HepG2 (cell line): ENCODE data around the gene GORASP2. TPM values are rescaled to one million over a fixed set of nuclear protein-coding genes. Genes with fewer than 3 reads are reported as not detected.

Experiments
- ELF3 ChIP-seq: IDR thresholded peaks from 2 replicates; pipeline ENCODE4 v1.6.1; 2016; ENCODE audit warnings: missing genetic modification reagents, missing compliant biosample characterization
- EP300 ChIP-seq, 3 experiments: sonication (generic) in 1 of 3; formaldehyde crosslinking in 1 of 3; IDR thresholded peaks; 2 replicates each; pipeline versions ENCODE4 v1.5.1 to v1.6.1; 2011 to 2020; ENCODE audit warnings: low read depth in 2 of 3, low read length in 2 of 3, borderline replicate concordance in 1 of 3, improper control_type of control experiment in 1 of 3, mild to moderate bottlenecking in 1 of 3, missing genetic modification reagents in 1 of 3, moderate library complexity in 1 of 3
- IRX3 ChIP-seq: sonication (generic); formaldehyde crosslinking; IDR thresholded peaks from 2 replicates; pipeline ENCODE4 v1.8.1; 2023; ENCODE audit warnings: mild to moderate bottlenecking, low read depth, missing genetic modification reagents, borderline replicate concordance
- PRMT3 ChIP-seq: sonication (generic); formaldehyde crosslinking; IDR thresholded peaks from 2 replicates; pipeline ENCODE4 v1.8.1; 2022; ENCODE audit warnings: low read depth, mild to moderate bottlenecking, moderate library complexity, missing genetic modification reagents, borderline replicate concordance
- RARA ChIP-seq: IDR thresholded peaks from 2 replicates; pipeline ENCODE4 v1.6.1; 2016; ENCODE audit warnings: missing genetic modification reagents, missing compliant biosample characterization
- REXO4 ChIP-seq: sonication (generic); formaldehyde crosslinking; IDR thresholded peaks from 2 replicates; pipeline ENCODE4 v1.8.0; 2022; ENCODE audit warnings: missing genetic modification reagents, mild to moderate bottlenecking, borderline replicate concordance
- SIN3A ChIP-seq: IDR thresholded peaks from 2 replicates; pipeline ENCODE4 v1.6.1; 2011; ENCODE audit warnings: low read depth, mild to moderate bottlenecking, control low read depth, low read length, borderline replicate concordance
- SIX4 ChIP-seq: sonication (generic); formaldehyde crosslinking; IDR thresholded peaks from 2 replicates; pipeline ENCODE4 v1.4.0; 2020; ENCODE audit warnings: missing genetic modification reagents
- STAG1 ChIP-seq: sonication (generic); formaldehyde crosslinking; IDR thresholded peaks from 2 replicates; pipeline ENCODE4 v1.4.0; 2020; ENCODE audit warnings: missing genetic modification reagents
- WIZ ChIP-seq: sonication (generic); formaldehyde crosslinking; IDR thresholded peaks from 2 replicates; pipeline ENCODE4 v1.5.1; 2020; ENCODE audit warnings: mild to moderate bottlenecking, missing genetic modification reagents
- ZFY ChIP-seq: sonication (generic); formaldehyde crosslinking; IDR thresholded peaks from 2 replicates; pipeline ENCODE4 v1.4.0; 2020; ENCODE audit warnings: missing genetic modification reagents
- ZNF572 ChIP-seq: sonication (generic); formaldehyde crosslinking; IDR thresholded peaks from 2 replicates; pipeline ENCODE4 v1.5.1; 2020; ENCODE audit warnings: mild to moderate bottlenecking, missing genetic modification reagents
- ZNF619 ChIP-seq: sonication (generic); formaldehyde crosslinking; IDR thresholded peaks from 2 replicates; pipeline ENCODE4 v1.4.0; 2020; ENCODE audit warnings: mild to moderate bottlenecking, missing genetic modification reagents
- ZNF776 ChIP-seq: sonication (generic); formaldehyde crosslinking; IDR thresholded peaks from 2 replicates; pipeline ENCODE4 v1.4.0; 2020; ENCODE audit warnings: mild to moderate bottlenecking, missing genetic modification reagents
- ZSCAN29 ChIP-seq: sonication (generic); formaldehyde crosslinking; conservative IDR thresholded peaks from 2 replicates; pipeline ENCODE4 v1.4.0; 2020; ENCODE audit warnings: mild to moderate bottlenecking, missing genetic modification reagents
- polyA plus RNA-seq, 8 experiments: library from polyadenylated mRNA; depleted of rRNA in 3 of 8; stranded (reverse) in 7 of 8; unstranded in 1 of 8; fragments of >200 nt; fragmentation: Illumina TruSeq in 4 of 8; extraction: Trizol in 4 of 8; gene quantifications; 2 replicates each; pipeline versions ENCODE4 v1.2.1 to v1.2.3, GENCODE V29; 2011 to 2016; ENCODE audit warnings: low read depth in 4 of 8, missing spikeins in 1 of 8, mixed read lengths in 1 of 8; ENCODE audit not compliant: insufficient read depth in 1 of 8
- total RNA-seq, 5 experiments: library from RNA; depleted of rRNA; stranded (reverse); fragments of >200 nt; fragmentation: Illumina TruSeq; extraction: Trizol; gene quantifications; 2 replicates each; pipeline ENCODE4 v1.2.3, GENCODE V29; 2016; ENCODE audit warnings: low read depth in 1 of 5
- TF ChIP-seq, protein P1 (sequence below): IDR thresholded peaks from 2 replicates; pipeline ENCODE4 v1.6.1; 2016; ENCODE audit warnings: missing compliant biosample characterization, missing genetic modification reagents, borderline replicate concordance
- TF ChIP-seq, protein P2 (sequence below): IDR thresholded peaks from 2 replicates; pipeline ENCODE4 v1.6.1; 2012; ENCODE audit warnings: low read depth, low read length, improper control_type of control experiment
- TF ChIP-seq, protein P3 (sequence below): sonication (generic); formaldehyde crosslinking; IDR thresholded peaks from 2 replicates; pipeline ENCODE4 v1.5.0; 2020; ENCODE audit warnings: mild to moderate bottlenecking, missing genetic modification reagents
- TF ChIP-seq, protein P4 (sequence below): sonication (generic); formaldehyde crosslinking; IDR thresholded peaks from 2 replicates; pipeline ENCODE4 v1.9.0; 2021; ENCODE audit warnings: missing genetic modification reagents, borderline replicate concordance
- TF ChIP-seq, protein P5 (sequence below): IDR thresholded peaks from 2 replicates; pipeline ENCODE4 v1.6.1; 2016; ENCODE audit warnings: mild to moderate bottlenecking

The GORASP2 gene
- total and polyA plus RNA-seq, 2 of the 13 experiments (the other 11 are each of a cell fraction or from before 2014, with no cell fraction given), result 103 to 239 TPM

DNA sequence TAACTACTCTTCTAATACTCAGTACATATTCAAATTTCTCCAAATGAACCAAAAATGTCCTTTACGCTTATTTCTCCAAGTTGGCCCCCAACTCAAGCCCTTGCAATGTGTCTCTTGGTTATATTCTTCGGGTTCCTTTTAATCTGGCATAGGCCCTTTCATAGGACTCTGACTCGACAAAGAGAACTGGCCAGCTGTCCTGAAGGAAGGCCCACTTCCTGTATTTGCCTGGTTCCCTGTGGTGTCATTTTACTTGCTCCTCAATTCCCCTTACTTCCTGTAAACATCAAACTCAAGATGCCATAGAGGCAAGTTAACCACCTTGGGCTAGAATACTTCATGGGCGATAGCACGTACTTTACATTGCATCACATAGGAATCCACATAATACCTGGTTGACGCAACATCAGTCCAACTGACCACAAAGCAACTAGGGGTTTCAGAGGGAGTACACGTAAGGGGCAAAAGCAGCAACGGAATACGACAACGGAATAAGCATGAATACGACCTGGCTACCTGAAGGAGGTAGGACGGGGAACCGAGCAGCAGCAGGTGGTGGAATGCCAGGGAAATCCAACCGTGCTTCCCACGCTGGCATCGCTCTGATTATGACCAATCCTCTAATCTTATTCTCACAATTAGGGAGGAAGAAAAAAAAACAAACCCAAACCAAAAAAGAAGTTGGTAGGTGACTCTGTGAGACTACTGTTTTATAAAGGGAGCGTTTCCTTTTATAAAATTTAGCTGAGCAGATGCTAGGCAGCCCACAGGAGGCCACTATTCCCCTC lies 823 bp upstream of the GORASP2 start (continued):
- peak; percentile 66; the same call in 1 of the 2 replicates for TF ChIP-seq PRMT3
- TF ChIP-seq, protein P1, sequence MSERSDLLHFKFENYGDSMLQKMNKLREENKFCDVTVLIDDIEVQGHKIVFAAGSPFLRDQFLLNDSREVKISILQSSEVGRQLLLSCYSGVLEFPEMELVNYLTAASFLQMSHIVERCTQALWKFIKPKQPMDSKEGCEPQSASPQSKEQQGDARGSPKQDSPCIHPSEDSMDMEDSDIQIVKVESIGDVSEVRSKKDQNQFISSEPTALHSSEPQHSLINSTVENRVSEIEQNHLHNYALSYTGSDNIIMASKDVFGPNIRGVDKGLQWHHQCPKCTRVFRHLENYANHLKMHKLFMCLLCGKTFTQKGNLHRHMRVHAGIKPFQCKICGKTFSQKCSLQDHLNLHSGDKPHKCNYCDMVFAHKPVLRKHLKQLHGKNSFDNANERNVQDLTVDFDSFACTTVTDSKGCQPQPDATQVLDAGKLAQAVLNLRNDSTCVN (CRISPR knock-in tag), result no peak; the same call in 1 of the 2 replicates
- TF ChIP-seq, protein P2, sequence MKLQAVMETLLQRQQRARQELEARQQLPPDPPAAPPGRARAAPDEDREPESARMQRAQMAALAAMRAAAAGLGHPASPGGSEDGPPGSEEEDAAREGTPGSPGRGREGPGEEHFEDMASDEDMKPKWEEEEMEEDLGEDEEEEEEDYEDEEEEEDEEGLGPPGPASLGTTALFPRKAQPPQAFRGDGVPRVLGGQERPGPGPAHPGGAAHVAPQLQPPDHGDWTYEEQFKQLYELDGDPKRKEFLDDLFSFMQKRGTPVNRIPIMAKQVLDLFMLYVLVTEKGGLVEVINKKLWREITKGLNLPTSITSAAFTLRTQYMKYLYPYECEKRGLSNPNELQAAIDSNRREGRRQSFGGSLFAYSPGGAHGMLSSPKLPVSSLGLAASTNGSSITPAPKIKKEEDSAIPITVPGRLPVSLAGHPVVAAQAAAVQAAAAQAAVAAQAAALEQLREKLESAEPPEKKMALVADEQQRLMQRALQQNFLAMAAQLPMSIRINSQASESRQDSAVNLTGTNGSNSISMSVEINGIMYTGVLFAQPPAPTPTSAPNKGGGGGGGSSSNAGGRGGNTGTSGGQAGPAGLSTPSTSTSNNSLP, result 0 out of 2 replicates have a peak, but pooled peaks have one; percentile 18
- peak in 1 of 2 experiments; percentile 66; a peak in 2 of 4 replicates for TF ChIP-seq EP300 (IDR thresholded peaks at IDR 0.05; ENCODE audit: low read depth in 2 of 2, low read length in 2 of 2)
- TF ChIP-seq EP300 (CRISPR knock-in tag; IDR thresholded peaks at IDR 0.05; ENCODE audit: borderline replicate concordance), result peak; percentile 53; the same call in 1 of the 2 replicates
- TF ChIP-seq RARA, result no peak
- peak; percentile 93 for TF ChIP-seq SIX4 (CRISPR knock-in tag)
- no peak for TF ChIP-seq ZSCAN29 (CRISPR knock-in tag)
- TF ChIP-seq ZNF619 (CRISPR knock-in tag), result no peak
- TF ChIP-seq ZNF572 (CRISPR knock-in tag), result no peak
- no peak for TF ChIP-seq REXO4 (CRISPR knock-in tag)
- TF ChIP-seq ELF3, result peak; percentile 82
- TF ChIP-seq, protein P3, sequence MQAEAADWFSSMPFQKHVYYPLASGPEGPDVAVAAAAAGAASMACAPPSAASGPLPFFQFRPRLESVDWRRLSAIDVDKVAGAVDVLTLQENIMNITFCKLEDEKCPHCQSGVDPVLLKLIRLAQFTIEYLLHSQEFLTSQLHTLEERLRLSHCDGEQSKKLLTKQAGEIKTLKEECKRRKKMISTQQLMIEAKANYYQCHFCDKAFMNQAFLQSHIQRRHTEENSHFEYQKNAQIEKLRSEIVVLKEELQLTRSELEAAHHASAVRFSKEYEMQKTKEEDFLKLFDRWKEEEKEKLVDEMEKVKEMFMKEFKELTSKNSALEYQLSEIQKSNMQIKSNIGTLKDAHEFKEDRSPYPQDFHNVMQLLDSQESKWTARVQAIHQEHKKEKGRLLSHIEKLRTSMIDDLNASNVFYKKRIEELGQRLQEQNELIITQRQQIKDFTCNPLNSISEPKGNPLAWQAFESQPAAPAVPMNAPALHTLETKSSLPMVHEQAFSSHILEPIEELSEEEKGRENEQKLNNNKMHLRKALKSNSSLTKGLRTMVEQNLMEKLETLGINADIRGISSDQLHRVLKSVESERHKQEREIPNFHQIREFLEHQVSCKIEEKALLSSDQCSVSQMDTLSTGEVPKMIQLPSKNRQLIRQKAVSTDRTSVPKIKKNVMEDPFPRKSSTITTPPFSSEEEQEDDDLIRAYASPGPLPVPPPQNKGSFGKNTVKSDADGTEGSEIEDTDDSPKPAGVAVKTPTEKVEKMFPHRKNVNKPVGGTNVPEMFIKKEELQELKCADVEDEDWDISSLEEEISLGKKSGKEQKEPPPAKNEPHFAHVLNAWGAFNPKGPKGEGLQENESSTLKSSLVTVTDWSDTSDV, result no peak
- TF ChIP-seq ZNF776 (CRISPR knock-in tag), result no peak
- TF ChIP-seq SIN3A, result peak; percentile 12; the same call in 1 of the 2 replicates
- TF ChIP-seq, protein P4, sequence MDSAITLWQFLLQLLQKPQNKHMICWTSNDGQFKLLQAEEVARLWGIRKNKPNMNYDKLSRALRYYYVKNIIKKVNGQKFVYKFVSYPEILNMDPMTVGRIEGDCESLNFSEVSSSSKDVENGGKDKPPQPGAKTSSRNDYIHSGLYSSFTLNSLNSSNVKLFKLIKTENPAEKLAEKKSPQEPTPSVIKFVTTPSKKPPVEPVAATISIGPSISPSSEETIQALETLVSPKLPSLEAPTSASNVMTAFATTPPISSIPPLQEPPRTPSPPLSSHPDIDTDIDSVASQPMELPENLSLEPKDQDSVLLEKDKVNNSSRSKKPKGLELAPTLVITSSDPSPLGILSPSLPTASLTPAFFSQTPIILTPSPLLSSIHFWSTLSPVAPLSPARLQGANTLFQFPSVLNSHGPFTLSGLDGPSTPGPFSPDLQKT (CRISPR knock-in tag), result no peak
- peak; percentile 68 for TF ChIP-seq ZFY
- no peak for TF ChIP-seq STAG1 (CRISPR knock-in tag)
- TF ChIP-seq, protein P5, sequence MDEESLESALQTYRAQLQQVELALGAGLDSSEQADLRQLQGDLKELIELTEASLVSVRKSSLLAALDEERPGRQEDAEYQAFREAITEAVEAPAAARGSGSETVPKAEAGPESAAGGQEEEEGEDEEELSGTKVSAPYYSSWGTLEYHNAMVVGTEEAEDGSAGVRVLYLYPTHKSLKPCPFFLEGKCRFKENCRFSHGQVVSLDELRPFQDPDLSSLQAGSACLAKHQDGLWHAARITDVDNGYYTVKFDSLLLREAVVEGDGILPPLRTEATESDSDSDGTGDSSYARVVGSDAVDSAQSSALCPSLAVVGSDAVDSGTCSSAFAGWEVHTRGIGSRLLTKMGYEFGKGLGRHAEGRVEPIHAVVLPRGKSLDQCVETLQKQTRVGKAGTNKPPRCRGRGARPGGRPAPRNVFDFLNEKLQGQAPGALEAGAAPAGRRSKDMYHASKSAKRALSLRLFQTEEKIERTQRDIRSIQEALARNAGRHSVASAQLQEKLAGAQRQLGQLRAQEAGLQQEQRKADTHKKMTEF (CRISPR knock-in tag), result no peak
- TF ChIP-seq WIZ (CRISPR knock-in tag), result no peak
- TF ChIP-seq IRX3 (CRISPR knock-in tag), result no peak
